Superior temporal gyrus (tissue), 1 donor: Measurements from ENCODE around the gene CCDC9.
"Not testable (repeated sequence)": the region's sequence is repeated elsewhere in the genome, so short reads cannot be mapped to it uniquely, and the experiment has no call there.

Experiments
- DNase-seq: peaks from one replicate; pipeline ENCODE4 v3.0.0-alpha.2; 2016; ENCODE audit errors: extremely low spot score

Gene CCDC9

GRCh38 chr19:47300867-47301266 is 44.5 kb downstream of the CCDC9 start:
- DNase-seq: not testable (repeated sequence)

- DNase-seq: no peak
Observed at GRCh38 chr19:47302249-47302648, 45.9 kb downstream of the CCDC9 start.

- no peak for DNase-seq
Observed at GRCh38 chr19:47303966-47304365, 47.6 kb downstream of the CCDC9 start.

GRCh38 chr19:47305309-47305751 is 49.0 kb downstream of the CCDC9 start:
- peak; percentile 48 for DNase-seq

- no peak for DNase-seq
Observed at GRCh38 chr19:47306303-47306702, 50.0 kb downstream of the CCDC9 start.

GRCh38 chr19:47309038-47309437 is 52.7 kb downstream of the CCDC9 start:
- no peak for DNase-seq

GRCh38 chr19:47309608-47310007 is 53.3 kb downstream of the CCDC9 start, which contains the start of gene C5AR1:
C5AR1 (plus strand) TSS chr19:47309861; CDS start chr19:47309896, 35 bp downstream.
- no peak for DNase-seq

GRCh38 chr19:47310323-47310722 is 54.0 kb downstream of the CCDC9 start:
- DNase-seq: no peak

GRCh38 chr19:47310819-47311218 is 54.5 kb downstream of the CCDC9 start:
- DNase-seq: no peak

GRCh38 chr19:47312366-47313006 is 56.2 kb downstream of the CCDC9 start:
- DNase-seq: no peak

- no peak for DNase-seq
Observed at GRCh38 chr19:47313754-47314295, 57.5 kb downstream of the CCDC9 start.

GRCh38 chr19:47315125-47315821 is 58.9 kb downstream of the CCDC9 start:
- DNase-seq: peak; percentile 16

GRCh38 chr19:47316513-47316912 is 60.2 kb downstream of the CCDC9 start:
- no peak for DNase-seq

GRCh38 chr19:47319923-47320871 is 63.9 kb downstream of the CCDC9 start:
- DNase-seq: no peak
